Lung (tissue), 16 donors: ENCODE results near the gene ARAP2. TPM values are rescaled to one million over a fixed set of nuclear protein-coding genes. Genes with fewer than 3 reads are reported as not detected.

Experiments used
- ATAC-seq: fragments of 200-7000 bp; cut with Tn5 transposase; one replicate; pipeline ENCODE4 v1.9.1; 2020; ENCODE audit warnings: moderate number of reproducible peaks; ENCODE audit not compliant: insufficient read depth, low FRiP score
- DNase-seq, 3 donors: peaks; one replicate each; pipeline ENCODE4 v3.0.0-alpha.2; 2013 to 2017
- H3K27ac ChIP-seq, 2 donors: one replicate each; pipeline ENCODE4 v1.5.1; 2013; ENCODE audit warnings: mild to moderate bottlenecking in 2 of 2, moderate library complexity in 2 of 2, control low read depth in 1 of 2, inconsistent platforms in 1 of 2, low read depth in 1 of 2, low read length in 1 of 2
- H3K27me3 ChIP-seq, 3 donors: one replicate each; pipeline ENCODE4 v1.5.1; 2013; ENCODE audit warnings: low read length in 2 of 3; ENCODE audit not compliant: control insufficient read depth in 3 of 3, insufficient read depth in 3 of 3
- H3K36me3 ChIP-seq, 4 donors: one replicate each; pipeline ENCODE4 v1.5.1; 2013; ENCODE audit warnings: low read length in 4 of 4, mild to moderate bottlenecking in 1 of 4, moderate library complexity in 1 of 4; ENCODE audit not compliant: control insufficient read depth in 4 of 4, insufficient read depth in 4 of 4
- H3K4me1 ChIP-seq, 5 donors: one replicate each; pipeline ENCODE4 v1.5.1; 2013; ENCODE audit warnings: low read length in 5 of 5, mild to moderate bottlenecking in 2 of 5, moderate library complexity in 1 of 5; ENCODE audit not compliant: control insufficient read depth in 5 of 5, insufficient read depth in 5 of 5
- H3K4me3 ChIP-seq: one replicate; pipeline ENCODE4 v1.5.1; 2013; ENCODE audit warnings: mild to moderate bottlenecking, control low read depth, moderate library complexity
- H3K9ac ChIP-seq, 2 donors: one replicate each; pipeline ENCODE4 v1.5.1; 2013; ENCODE audit warnings: low read length in 2 of 2, control low read depth in 1 of 2; ENCODE audit not compliant: insufficient read depth in 1 of 2
- H3K9me3 ChIP-seq, 4 donors: one replicate each; pipeline ENCODE4 v1.5.1; 2013; ENCODE audit warnings: low read length in 3 of 4, mild to moderate bottlenecking in 1 of 4, moderate library complexity in 1 of 4; ENCODE audit not compliant: control insufficient read depth in 4 of 4, insufficient read depth in 3 of 4
- CTCF ChIP-seq: IDR thresholded peaks from 2 replicates; pipeline ENCODE4 v1.5.1; 2012; ENCODE audit warnings: mild to moderate bottlenecking; ENCODE audit errors: control extremely low read depth, extremely low read depth
- WGBS, 2 donors: extraction: QIAGEN DNeasy Blood & Tissue Kit; methylation state at CpG; one replicate each; pipeline ENCODE4 v1.1.7; 2013; 5-methylcytosine and 5-hydroxymethylcytosine counted together
- long read RNA-seq, 5 donors: transcript quantifications; one replicate each; lab custom pipeline, GENCODE V29; 2026
- polyA plus RNA-seq, 2 donors: library from polyadenylated mRNA; stranded (reverse); fragments of 200-250 nt; gene quantifications; one replicate each; pipeline ENCODE4 v1.2.1, GENCODE V29; 2013
- total RNA-seq, 2 donors: library from RNA; depleted of rRNA in 1 of 2; stranded (reverse); fragments of >200 nt in 1 of 2; gene quantifications; one replicate each; pipeline ENCODE4 v1.2.1, GENCODE V29; 2014 to 2021
- donor health status: control.
- donor health status: control.
- donor health status: Bipolar disorder and iron deficiency.
- donor health status: healthy.
- donor health status: DM: yes; HTN: yes; CAD: no.

ARAP2 gene
- total RNA-seq, result 10 to 100 TPM; 32.7 to 77.8 TPM
- polyA plus RNA-seq, result 1 to 10 TPM; 5.9 to 7.6 TPM
- long read RNA-seq, donor 1, result 0 reads
- long read RNA-seq, donor 2, result 0 reads
- long read RNA-seq, donor 3, result 0 reads
- long read RNA-seq, donor 4, result 0 reads
- long read RNA-seq, donor 5, result 0 reads

- Histone ChIP-seq H3K4me1 (no peaks in the 10 kb centered on the region), H3K27me3 (peaks cover 0 to 25% (median 20%) of the 10 kb centered on the region in 3 donors), H3K36me3 (no peaks in the 10 kb centered on the region), H3K27ac (peak within 1 kb of the TSS in 1 of 2 donors; percentile 90), H3K9ac (peak within 1 kb of the TSS; percentile 32 to 55), H3K4me3 (peak within 1 kb of the TSS; percentile 62), H3K9me3 (no peaks in the 10 kb centered on the region)
- WGBS, 2 donors, result 1% methylated on average over 60 to 81 of the region's 81 CpGs
- DNase-seq, result peak; percentile 31 to 44 (median 40)
- peak; percentile 86 for ATAC-seq
- no peak for TF ChIP-seq CTCF
Measured at GRCh38 chr4:36244257-36245082, at the start of gene ARAP2. Gene ARAP2, minus strand, starts transcription at chr4:36244514. Its CDS starts 15,028 bp downstream, at chr4:36229486.

DNA sequence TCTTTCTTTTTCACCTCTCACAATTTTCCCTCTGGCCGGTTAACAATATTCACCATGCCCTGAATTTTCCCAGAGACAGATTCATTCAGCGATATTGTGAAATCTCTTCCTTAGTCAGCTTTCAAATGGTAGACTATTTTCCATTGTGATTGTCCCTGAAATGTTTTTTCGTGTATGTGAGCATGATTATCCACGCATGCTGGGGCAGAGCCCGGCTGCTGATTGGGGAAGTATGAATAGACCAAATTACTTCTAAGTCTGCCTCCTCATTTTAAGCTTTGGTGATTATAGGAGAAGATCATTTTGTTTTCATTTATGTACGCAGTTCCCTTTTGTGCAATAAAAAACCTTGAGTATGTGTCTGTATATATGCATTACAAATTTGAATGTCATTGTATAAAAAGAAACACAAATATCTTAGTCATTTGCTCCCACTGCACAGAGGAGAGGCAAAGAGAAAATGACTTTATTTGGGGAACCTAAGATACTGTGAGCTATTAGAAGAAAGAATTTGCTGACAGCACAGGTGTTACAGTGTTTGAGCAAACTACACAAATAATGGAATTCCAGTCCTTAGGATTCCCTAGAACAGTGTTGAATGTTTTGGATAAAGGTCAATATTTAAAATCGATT is 48.4 kb upstream of the ARAP2 start:
- Histone ChIP-seq H3K9ac (no peak overlapping the region), H3K27ac (no peak overlapping the region), H3K9me3 (no peaks in the 10 kb centered on the region), H3K4me3 (no peak overlapping the region), H3K36me3 (no peaks in the 10 kb centered on the region), H3K4me1 (no peaks in the 10 kb centered on the region), H3K27me3 (no peaks in the 10 kb centered on the region)
- no peak for DNase-seq
- ATAC-seq, result no peak
- 80 to 81% methylated on average over 7 of the region's 7 CpGs for WGBS, 2 donors
- no peak for TF ChIP-seq CTCF

DNA sequence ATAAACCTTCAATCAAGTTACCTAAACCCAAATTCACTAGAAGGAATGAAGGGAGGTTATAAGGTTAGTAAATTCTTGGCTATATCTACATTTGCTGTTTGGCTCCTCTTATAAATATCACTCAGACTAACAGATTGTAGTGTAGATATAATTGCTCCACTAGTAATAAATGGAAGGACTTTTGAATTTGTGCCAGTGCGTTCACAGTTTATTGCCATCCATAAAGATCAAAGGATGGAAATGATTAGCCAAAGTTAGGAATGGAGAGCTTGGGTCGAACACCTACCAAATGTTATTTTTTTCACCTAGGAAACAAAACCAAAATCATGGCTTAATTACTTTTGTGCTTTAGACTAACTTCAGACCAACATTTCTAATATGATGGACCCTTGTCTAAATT is 46.3 kb upstream of the ARAP2 start:
- WGBS, 2 donors, result 86 to 90% methylated on average over 2 of the region's 2 CpGs
- TF ChIP-seq CTCF, result no peak
- DNase-seq (no peak), ATAC-seq (no peak)
- H3K4me1 ChIP-seq, result no peaks in the 10 kb centered on the region
- H3K9ac ChIP-seq, result no peak overlapping the region
- no peaks in the 10 kb centered on the region for H3K9me3 ChIP-seq
- H3K36me3 ChIP-seq, result no peaks in the 10 kb centered on the region
- no peaks in the 10 kb centered on the region for H3K27me3 ChIP-seq
- no peak overlapping the region for H3K4me3 ChIP-seq
- no peak overlapping the region for H3K27ac ChIP-seq
